ENCODE data around the gene PHACTR1. TPM values are rescaled to one million over a fixed set of nuclear protein-coding genes. Genes with fewer than 3 reads are reported as not detected.

PHACTR1 gene
- total RNA-seq, 4 donors from 2014 or later: 1.2 to 3.2 (median 1.6) TPM; not detected in 1

GRCh38 chr6:13222048-13222447, 505.5 kb downstream of the PHACTR1 start:
- TF ChIP-seq, protein P1, sequence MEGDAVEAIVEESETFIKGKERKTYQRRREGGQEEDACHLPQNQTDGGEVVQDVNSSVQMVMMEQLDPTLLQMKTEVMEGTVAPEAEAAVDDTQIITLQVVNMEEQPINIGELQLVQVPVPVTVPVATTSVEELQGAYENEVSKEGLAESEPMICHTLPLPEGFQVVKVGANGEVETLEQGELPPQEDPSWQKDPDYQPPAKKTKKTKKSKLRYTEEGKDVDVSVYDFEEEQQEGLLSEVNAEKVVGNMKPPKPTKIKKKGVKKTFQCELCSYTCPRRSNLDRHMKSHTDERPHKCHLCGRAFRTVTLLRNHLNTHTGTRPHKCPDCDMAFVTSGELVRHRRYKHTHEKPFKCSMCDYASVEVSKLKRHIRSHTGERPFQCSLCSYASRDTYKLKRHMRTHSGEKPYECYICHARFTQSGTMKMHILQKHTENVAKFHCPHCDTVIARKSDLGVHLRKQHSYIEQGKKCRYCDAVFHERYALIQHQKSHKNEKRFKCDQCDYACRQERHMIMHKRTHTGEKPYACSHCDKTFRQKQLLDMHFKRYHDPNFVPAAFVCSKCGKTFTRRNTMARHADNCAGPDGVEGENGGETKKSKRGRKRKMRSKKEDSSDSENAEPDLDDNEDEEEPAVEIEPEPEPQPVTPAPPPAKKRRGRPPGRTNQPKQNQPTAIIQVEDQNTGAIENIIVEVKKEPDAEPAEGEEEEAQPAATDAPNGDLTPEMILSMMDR (IDR thresholded peaks at IDR 0.05): no peak
- TF ChIP-seq EP300 (IDR thresholded peaks at IDR 0.05; ENCODE audit: low read depth) (no peak), POLR2AphosphoS5 (IDR thresholded peaks at IDR 0.05) (no peak), POLR2A (IDR thresholded peaks at IDR 0.05) (no peak)
- no peak overlapping the region for H3K27ac ChIP-seq
- in situ Hi-C loops (cut with MboI; ENCODE audit: low pct_ligation_motif_present in 1 of 4, low pct_unique_long_range_greater_than_20kb in 1 of 4, low sequenced_read_pairs in 3 of 4): no loop called here
- intact Hi-C loops (cut with DNase I; ENCODE audit: low total_unique reads): no loop called here
- H3K27me3 ChIP-seq: no peaks in the 10 kb centered on the region
- DNase-seq: no peak
- no peaks in the 10 kb centered on the region for H3K9me3 ChIP-seq
- no peak overlapping the region for H3K4me3 ChIP-seq
- 79 to 85% methylated on average over 3 to 4 of the region's 4 CpGs for WGBS, 2 donors (ENCODE audit: low coverage in 1 of 2)
- peaks cover 0 to 6% (median 2%) of the 10 kb centered on the region in 4 donors for H3K4me1 ChIP-seq
- H3K36me3 ChIP-seq: no peaks in the 10 kb centered on the region

DNA sequence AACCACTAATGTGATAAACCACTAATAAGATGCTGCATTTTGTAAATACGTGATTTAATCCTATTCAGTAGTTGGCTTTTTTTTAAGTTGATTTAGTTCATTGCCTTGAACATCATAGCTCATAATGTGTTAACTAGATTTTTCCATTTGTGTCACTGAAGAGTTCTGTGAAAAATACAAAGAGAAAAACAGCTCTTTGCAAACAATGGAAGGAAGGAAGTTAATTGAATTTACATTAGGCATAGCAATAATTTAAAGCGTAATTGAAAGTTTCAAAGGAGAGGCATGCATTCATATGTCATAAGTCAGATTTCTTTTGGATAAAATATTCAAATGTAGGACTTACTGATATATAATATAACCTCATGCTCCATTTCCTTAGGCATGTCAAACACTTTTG, 509.5 kb downstream of the PHACTR1 start:
- Histone ChIP-seq H3K27me3 (no peaks in the 10 kb centered on the region), H3K9me3 (no peaks in the 10 kb centered on the region), H3K36me3 (no peaks in the 10 kb centered on the region), H3K4me1 (no peaks in the 10 kb centered on the region), H3K27ac (no peak overlapping the region), H3K4me3 (no peak overlapping the region)
- WGBS, 2 donors (ENCODE audit: low coverage in 1 of 2): 92 to 100% methylated on average over 2 of the region's 2 CpGs
- no peak for DNase-seq
- intact Hi-C loops (cut with DNase I; ENCODE audit: low total_unique reads): no loop called here
- in situ Hi-C loops (cut with MboI; ENCODE audit: low pct_ligation_motif_present in 1 of 4, low pct_unique_long_range_greater_than_20kb in 1 of 4, low sequenced_read_pairs in 3 of 4): no loop called here
- TF ChIP-seq, protein P1 (IDR thresholded peaks at IDR 0.05): no peak
- TF ChIP-seq POLR2AphosphoS5 (IDR thresholded peaks at IDR 0.05) (no peak), POLR2A (IDR thresholded peaks at IDR 0.05) (no peak), EP300 (IDR thresholded peaks at IDR 0.05; ENCODE audit: low read depth) (no peak)

DNA sequence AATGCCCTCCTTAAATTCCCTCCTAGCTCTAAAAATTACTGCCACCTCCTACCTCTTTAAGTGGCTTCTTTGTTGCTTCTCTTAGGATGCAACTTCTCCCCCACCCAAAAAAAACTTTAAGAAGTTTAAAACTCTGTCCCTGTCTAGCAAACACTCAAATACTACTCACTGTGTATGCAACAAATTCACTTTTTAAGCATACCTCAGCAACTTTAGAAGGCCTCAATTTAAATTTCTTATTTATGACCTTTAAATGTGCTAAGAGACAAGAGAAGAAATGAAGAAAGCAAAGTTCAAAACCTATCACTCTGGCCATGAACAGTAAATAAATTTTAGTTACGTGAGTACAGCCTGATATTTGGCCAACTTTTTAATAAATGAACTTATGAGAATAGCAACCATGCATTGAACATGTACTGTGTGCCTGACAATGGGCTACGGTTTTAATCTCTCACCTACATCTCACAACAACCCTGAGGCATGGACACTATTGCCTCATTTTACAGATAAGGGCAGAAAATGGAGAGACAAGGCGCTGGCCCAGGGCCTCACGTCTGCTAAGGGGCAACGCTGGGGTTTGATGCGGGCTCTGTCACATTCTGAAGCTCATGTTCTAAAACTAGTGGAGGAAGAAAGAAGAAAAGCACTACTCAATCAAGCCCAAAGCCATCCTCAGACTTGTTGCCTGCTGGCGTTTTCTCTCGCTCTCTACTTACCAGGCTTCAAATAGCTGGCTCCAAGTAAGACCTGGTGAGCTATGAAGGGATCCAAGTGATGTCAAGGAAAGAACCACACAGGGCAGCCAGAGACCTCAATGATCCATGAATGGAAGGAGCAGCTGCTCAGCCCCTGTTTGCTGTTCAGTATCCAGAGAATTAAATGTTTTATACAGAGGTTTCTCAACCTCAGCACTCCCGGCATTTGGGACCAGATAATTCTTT, 512.0 kb downstream of the PHACTR1 start:
- Histone ChIP-seq H3K4me3 (no peak overlapping the region), H3K4me1 (no peaks in the 10 kb centered on the region), H3K27me3 (no peaks in the 10 kb centered on the region), H3K9me3 (no peaks in the 10 kb centered on the region), H3K27ac (no peak overlapping the region), H3K36me3 (no peaks in the 10 kb centered on the region)
- intact Hi-C loops (cut with DNase I; ENCODE audit: low total_unique reads): no loop called here
- DNase-seq: no peak
- in situ Hi-C loops (cut with MboI; ENCODE audit: low pct_ligation_motif_present in 1 of 4, low pct_unique_long_range_greater_than_20kb in 1 of 4, low sequenced_read_pairs in 3 of 4): no loop called here
- no peak for TF ChIP-seq POLR2AphosphoS5 (IDR thresholded peaks at IDR 0.05)
- no peak for TF ChIP-seq POLR2A (IDR thresholded peaks at IDR 0.05)
- TF ChIP-seq, protein P1 (IDR thresholded peaks at IDR 0.05): no peak
- no peak for TF ChIP-seq EP300 (IDR thresholded peaks at IDR 0.05; ENCODE audit: low read depth)
- WGBS, 2 donors (ENCODE audit: low coverage in 1 of 2): 94 to 95% methylated on average over 4 to 9 of the region's 9 CpGs

GRCh38 chr6:13229205-13230085, 512.9 kb downstream of the PHACTR1 start:
- Histone ChIP-seq H3K4me1 (no peaks in the 10 kb centered on the region), H3K27ac (no peak overlapping the region)
- no peak for DNase-seq

More at GRCh38 chr6:13229205-13230085, 512.9 kb downstream of the PHACTR1 start:
- Histone ChIP-seq H3K4me3 (no peak overlapping the region), H3K27me3 (no peaks in the 10 kb centered on the region), H3K9me3 (no peaks in the 10 kb centered on the region), H3K36me3 (no peaks in the 10 kb centered on the region)
- no peak for TF ChIP-seq POLR2AphosphoS5 (IDR thresholded peaks at IDR 0.05)
- no peak for TF ChIP-seq EP300 (IDR thresholded peaks at IDR 0.05; ENCODE audit: low read depth)
- no peak for TF ChIP-seq POLR2A (IDR thresholded peaks at IDR 0.05)
- TF ChIP-seq, protein P1 (IDR thresholded peaks at IDR 0.05): no peak
- in situ Hi-C loops (cut with MboI; ENCODE audit: low pct_ligation_motif_present in 1 of 4, low pct_unique_long_range_greater_than_20kb in 1 of 4, low sequenced_read_pairs in 3 of 4) (no loop called here), intact Hi-C loops (cut with DNase I; ENCODE audit: low total_unique reads) (no loop called here)
- 49 to 63% methylated on average over 7 to 9 of the region's 9 CpGs for WGBS, 2 donors (ENCODE audit: low coverage in 1 of 2)
